Measurements from ENCODE around the gene SCG3. TPM values are rescaled to one million over a fixed set of nuclear protein-coding genes. Genes with fewer than 3 reads are reported as not detected.

The SCG3 gene
- total RNA-seq, 1 experiment from 2014 or later, result 32.1 TPM

GRCh38 chr15:51668446-51668845 is 12.9 kb upstream of the SCG3 start (continued):
- no peak for TF ChIP-seq NFE2L1 (CRISPR knock-in tag; IDR thresholded peaks at IDR 0.05)
- TF ChIP-seq TEAD4 (CRISPR knock-in tag; IDR thresholded peaks at IDR 0.05), result no peak
- no peak for TF ChIP-seq SMAD4 (CRISPR knock-in tag; IDR thresholded peaks at IDR 0.05)

GRCh38 chr15:51669381-51669780 is 11.9 kb upstream of the SCG3 start:
- ChIA-PET CTCF (interaction anchor here (1.2 to 1.9 kb wide), 2 partner anchors 19 to 107 kb away, joined by 6 to 9 read pairs; no protein-coding TSS in a partner anchor), POLR2A (no interaction called here)
- no peak overlapping the region for H3K4me3 Mint-ChIP-seq
- no peaks in the 10 kb centered on the region for H3K27me3 Mint-ChIP-seq (ENCODE audit: low read depth)
- H3K27ac Mint-ChIP-seq, result no peak overlapping the region
- peaks cover 11% of the 10 kb centered on the region for H3K4me1 Mint-ChIP-seq
- TF ChIP-seq, protein P1, sequence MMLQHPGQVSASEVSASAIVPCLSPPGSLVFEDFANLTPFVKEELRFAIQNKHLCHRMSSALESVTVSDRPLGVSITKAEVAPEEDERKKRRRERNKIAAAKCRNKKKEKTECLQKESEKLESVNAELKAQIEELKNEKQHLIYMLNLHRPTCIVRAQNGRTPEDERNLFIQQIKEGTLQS (CRISPR knock-in tag; conservative IDR thresholded peaks at IDR 0.05), result no peak
- no peak for TF ChIP-seq HMGA2 (CRISPR knock-in tag; IDR thresholded peaks at IDR 0.05)
- ATAC-seq, result no peak
- no peaks in the 10 kb centered on the region for H3K9me3 Mint-ChIP-seq
- no peaks in the 10 kb centered on the region for H3K36me3 Mint-ChIP-seq
- DNase-seq (ENCODE audit: low spot score), result no peak

- no peak overlapping the region for H3K27ac Mint-ChIP-seq
- H3K27me3 Mint-ChIP-seq (ENCODE audit: low read depth), result peaks cover 7% of the 10 kb centered on the region
- H3K9me3 Mint-ChIP-seq, result no peaks in the 10 kb centered on the region
- H3K36me3 Mint-ChIP-seq, result no peaks in the 10 kb centered on the region
- peaks cover 11% of the 10 kb centered on the region for H3K4me1 Mint-ChIP-seq
- TF ChIP-seq CDX4 (CRISPR knock-in tag; IDR thresholded peaks at IDR 0.05; ENCODE audit: borderline replicate concordance), result no peak
- TF ChIP-seq ZNF121 (CRISPR knock-in tag; IDR thresholded peaks at IDR 0.05), result peak; percentile 68
- CTCF ChIA-PET, result interaction anchor here (0.6 to 1.3 kb wide), 5 partner anchors 10 to 136 kb away, joined by 3 to 7 read pairs (median 4); partner anchors contain the start of gene SCG3
- POLR2A ChIA-PET, result interaction anchor here (1.2 kb wide), 1 partner anchor 9 kb away, joined by 4 read pairs; the partner anchor contains the start of gene SCG3
- ATAC-seq, result peak; percentile 81
- H3K4me3 Mint-ChIP-seq, result no peak overlapping the region
- no peak for DNase-seq (ENCODE audit: low spot score)
Observed at GRCh38 chr15:51672155-51672687, 9.1 kb upstream of the SCG3 start.

- CTCF ChIA-PET, result interaction anchor here (1.1 kb wide), 1 partner anchor 9 kb away, joined by 4 read pairs; the partner anchor contains the start of gene SCG3
- peaks cover 7% of the 10 kb centered on the region for H3K27me3 Mint-ChIP-seq (ENCODE audit: low read depth)
- ATAC-seq (no peak), DNase-seq (ENCODE audit: low spot score) (no peak)
- H3K4me3 Mint-ChIP-seq, result no peak overlapping the region
- no peaks in the 10 kb centered on the region for H3K9me3 Mint-ChIP-seq
- TF ChIP-seq GRHL2 (CRISPR knock-in tag; IDR thresholded peaks at IDR 0.05; ENCODE audit: insufficient replicate concordance, severe bottlenecking), result no peak
- no peaks in the 10 kb centered on the region for H3K36me3 Mint-ChIP-seq
- peaks cover 11% of the 10 kb centered on the region for H3K4me1 Mint-ChIP-seq
- POLR2A ChIA-PET, result interaction anchor here (1.2 kb wide), 1 partner anchor 8 kb away, joined by 4 read pairs; the partner anchor contains the start of gene SCG3
- no peak overlapping the region for H3K27ac Mint-ChIP-seq
Observed at GRCh38 chr15:51672913-51673857, 8.1 kb upstream of the SCG3 start.

GRCh38 chr15:51675234-51675633 is 6.1 kb upstream of the SCG3 start:
- DNase-seq (ENCODE audit: low spot score), result no peak
- H3K4me1 Mint-ChIP-seq, result peaks cover 11% of the 10 kb centered on the region
- TF ChIP-seq SP1 (CRISPR knock-in tag; conservative IDR thresholded peaks at IDR 0.05) (no peak), ZNF232 (CRISPR knock-in tag; IDR thresholded peaks at IDR 0.05) (no peak), E2F1 (CRISPR knock-in tag; IDR thresholded peaks at IDR 0.05) (no peak), CDX4 (CRISPR knock-in tag; IDR thresholded peaks at IDR 0.05; ENCODE audit: borderline replicate concordance) (no peak), ZBTB21 (CRISPR knock-in tag; IDR thresholded peaks at IDR 0.05; ENCODE audit: borderline replicate concordance) (no peak)
- TF ChIP-seq, protein P2, sequence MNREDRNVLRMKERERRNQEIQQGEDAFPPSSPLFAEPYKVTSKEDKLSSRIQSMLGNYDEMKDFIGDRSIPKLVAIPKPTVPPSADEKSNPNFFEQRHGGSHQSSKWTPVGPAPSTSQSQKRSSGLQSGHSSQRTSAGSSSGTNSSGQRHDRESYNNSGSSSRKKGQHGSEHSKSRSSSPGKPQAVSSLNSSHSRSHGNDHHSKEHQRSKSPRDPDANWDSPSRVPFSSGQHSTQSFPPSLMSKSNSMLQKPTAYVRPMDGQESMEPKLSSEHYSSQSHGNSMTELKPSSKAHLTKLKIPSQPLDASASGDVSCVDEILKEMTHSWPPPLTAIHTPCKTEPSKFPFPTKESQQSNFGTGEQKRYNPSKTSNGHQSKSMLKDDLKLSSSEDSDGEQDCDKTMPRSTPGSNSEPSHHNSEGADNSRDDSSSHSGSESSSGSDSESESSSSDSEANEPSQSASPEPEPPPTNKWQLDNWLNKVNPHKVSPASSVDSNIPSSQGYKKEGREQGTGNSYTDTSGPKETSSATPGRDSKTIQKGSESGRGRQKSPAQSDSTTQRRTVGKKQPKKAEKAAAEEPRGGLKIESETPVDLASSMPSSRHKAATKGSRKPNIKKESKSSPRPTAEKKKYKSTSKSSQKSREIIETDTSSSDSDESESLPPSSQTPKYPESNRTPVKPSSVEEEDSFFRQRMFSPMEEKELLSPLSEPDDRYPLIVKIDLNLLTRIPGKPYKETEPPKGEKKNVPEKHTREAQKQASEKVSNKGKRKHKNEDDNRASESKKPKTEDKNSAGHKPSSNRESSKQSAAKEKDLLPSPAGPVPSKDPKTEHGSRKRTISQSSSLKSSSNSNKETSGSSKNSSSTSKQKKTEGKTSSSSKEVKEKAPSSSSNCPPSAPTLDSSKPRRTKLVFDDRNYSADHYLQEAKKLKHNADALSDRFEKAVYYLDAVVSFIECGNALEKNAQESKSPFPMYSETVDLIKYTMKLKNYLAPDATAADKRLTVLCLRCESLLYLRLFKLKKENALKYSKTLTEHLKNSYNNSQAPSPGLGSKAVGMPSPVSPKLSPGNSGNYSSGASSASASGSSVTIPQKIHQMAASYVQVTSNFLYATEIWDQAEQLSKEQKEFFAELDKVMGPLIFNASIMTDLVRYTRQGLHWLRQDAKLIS (CRISPR knock-in tag; IDR thresholded peaks at IDR 0.05; ENCODE audit: borderline replicate concordance), result no peak
- TF ChIP-seq, protein P3, sequence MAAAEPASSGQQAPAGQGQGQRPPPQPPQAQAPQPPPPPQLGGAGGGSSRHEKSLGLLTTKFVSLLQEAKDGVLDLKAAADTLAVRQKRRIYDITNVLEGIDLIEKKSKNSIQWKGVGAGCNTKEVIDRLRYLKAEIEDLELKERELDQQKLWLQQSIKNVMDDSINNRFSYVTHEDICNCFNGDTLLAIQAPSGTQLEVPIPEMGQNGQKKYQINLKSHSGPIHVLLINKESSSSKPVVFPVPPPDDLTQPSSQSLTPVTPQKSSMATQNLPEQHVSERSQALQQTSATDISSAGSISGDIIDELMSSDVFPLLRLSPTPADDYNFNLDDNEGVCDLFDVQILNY (CRISPR knock-in tag; IDR thresholded peaks at IDR 0.05), result no peak
- H3K27ac Mint-ChIP-seq, result no peak overlapping the region
- peaks cover 7% of the 10 kb centered on the region for H3K27me3 Mint-ChIP-seq (ENCODE audit: low read depth)
- ATAC-seq, result peak; percentile 58
- POLR2A ChIA-PET, result no interaction called here
- H3K4me3 Mint-ChIP-seq, result no peak overlapping the region
- no peaks in the 10 kb centered on the region for H3K36me3 Mint-ChIP-seq
- H3K9me3 Mint-ChIP-seq, result no peaks in the 10 kb centered on the region
- CTCF ChIA-PET, result interaction anchor here (0.6 kb wide), 1 partner anchor 222 kb away, joined by 3 read pairs; no protein-coding TSS in a partner anchor

All from WTC11 (cell line).